Stimulated activated CD4-positive, alpha-beta T cell treated with anti-CD3 and anti-CD28 coated beads, Interleukin-2, amount 100 ng/mL, for 4 hours (primary cell): ENCODE measurements around the gene PNPLA6.

Source experiments
- DNase-seq: peaks from one replicate; pipeline ENCODE4 v3.0.0-alpha.2; 2020; ENCODE audit warnings: low read depth

Gene PNPLA6

GRCh38 chr19:7535047-7535997 is at the start of gene PNPLA6:
Gene PNPLA6 (plus strand): TSS chr19:7535717. CDS start chr19:7535789, 72 bp downstream.
- peak; percentile 88 for DNase-seq

GRCh38 chr19:7486923-7487322 is 48.6 kb upstream of the PNPLA6 start:
- no peak for DNase-seq

GRCh38 chr19:7488736-7489353 is 46.7 kb upstream of the PNPLA6 start, which contains the start of gene PEX11G:
Gene PEX11G (minus strand): TSS chr19:7489035. CDS start chr19:7489010, 25 bp downstream.
- peak; percentile 87 for DNase-seq

GRCh38 chr19:7489609-7490044 is 45.9 kb upstream of the PNPLA6 start:
- no peak for DNase-seq

GRCh38 chr19:7492142-7492541 is 43.4 kb upstream of the PNPLA6 start:
- DNase-seq, result no peak

- no peak for DNase-seq
These were observed 43.0 kb upstream of the PNPLA6 start for GRCh38 chr19:7492558-7492957.

- no peak for DNase-seq
These were observed 41.0 kb upstream of the PNPLA6 start for GRCh38 chr19:7494416-7495098.

GRCh38 chr19:7497292-7497691 is 38.2 kb upstream of the PNPLA6 start:
- no peak for DNase-seq

GRCh38 chr19:7500811-7501450 is 34.6 kb upstream of the PNPLA6 start:
- peak; percentile 26 for DNase-seq

GRCh38 chr19:7502552-7502951 is 33.0 kb upstream of the PNPLA6 start:
- no peak for DNase-seq

- no peak for DNase-seq
These were observed 30.8 kb upstream of the PNPLA6 start for GRCh38 chr19:7504684-7505083.

GRCh38 chr19:7505288-7505681 is 30.2 kb upstream of the PNPLA6 start:
- no peak for DNase-seq

GRCh38 chr19:7505682-7506384 is 29.7 kb upstream of the PNPLA6 start:
- no peak for DNase-seq

- no peak for DNase-seq
These were observed 28.9 kb upstream of the PNPLA6 start for GRCh38 chr19:7506385-7507328.

- no peak for DNase-seq
These were observed 27.6 kb upstream of the PNPLA6 start for GRCh38 chr19:7507884-7508283.

GRCh38 chr19:7509625-7510024 is 25.9 kb upstream of the PNPLA6 start:
- no peak for DNase-seq

- no peak for DNase-seq
These were observed 23.1 kb upstream of the PNPLA6 start for GRCh38 chr19:7512400-7512851.

GRCh38 chr19:7513809-7514642 is 21.5 kb upstream of the PNPLA6 start:
- no peak for DNase-seq

GRCh38 chr19:7515110-7515644 is 20.3 kb upstream of the PNPLA6 start:
- DNase-seq, result no peak
